HG02970 (cell line): ENCODE measurements around the gene BIRC6.
"Not testable (repeated sequence)": the region's sequence is repeated elsewhere in the genome, so short reads cannot be mapped to it uniquely, and the experiment has no call there.

ENCODE experiments used
- ATAC-seq: cut with Tn5 transposase; IDR thresholded peaks from one replicate; pipeline ENCODE4 v1.9.1; 2021; ENCODE audit warnings: mild to moderate bottlenecking, moderate library complexity, moderate number of reproducible peaks; ENCODE audit not compliant: unreplicated experiment, low FRiP score

The BIRC6 gene

GRCh38 chr2:32591669-32592463 is 235.0 kb downstream of the BIRC6 start:
- ATAC-seq, result no peak

GRCh38 chr2:32594573-32594972 is 237.8 kb downstream of the BIRC6 start:
- no peak for ATAC-seq

- no peak for ATAC-seq
Measured at GRCh38 chr2:32611366-32611765, 254.5 kb downstream of the BIRC6 start.

GRCh38 chr2:32611771-32612170 is 254.9 kb downstream of the BIRC6 start:
- ATAC-seq, result no peak

- ATAC-seq, result no peak
Measured at GRCh38 chr2:32614084-32614483, 257.3 kb downstream of the BIRC6 start.

- ATAC-seq, result no peak
Measured at GRCh38 chr2:32617599-32618189, 260.9 kb downstream of the BIRC6 start.

- no peak for ATAC-seq
Measured at GRCh38 chr2:32622570-32623310, 265.9 kb downstream of the BIRC6 start.

GRCh38 chr2:32623311-32623706 is 266.5 kb downstream of the BIRC6 start:
- no peak for ATAC-seq

GRCh38 chr2:32624812-32625211 is 268.0 kb downstream of the BIRC6 start:
- ATAC-seq, result no peak

GRCh38 chr2:32626639-32627221 is 269.9 kb downstream of the BIRC6 start:
- ATAC-seq, result no peak

- ATAC-seq, result peak; percentile 34
Measured at GRCh38 chr2:32627441-32627813, 270.6 kb downstream of the BIRC6 start.

- ATAC-seq, result peak; percentile 100
Measured at GRCh38 chr2:32627814-32628579, 271.2 kb downstream of the BIRC6 start, which contains the start of gene TTC27. TTC27 (plus strand) TSS chr2:32628050; CDS start chr2:32628293, 243 bp downstream.

GRCh38 chr2:32632089-32632488 is 275.3 kb downstream of the BIRC6 start:
- ATAC-seq, result no peak

GRCh38 chr2:32633040-32633439 is 276.2 kb downstream of the BIRC6 start:
- no peak for ATAC-seq

GRCh38 chr2:32638548-32638947 is 281.7 kb downstream of the BIRC6 start:
- not testable (repeated sequence) for ATAC-seq

- no peak for ATAC-seq
Measured at GRCh38 chr2:32641180-32641579, 284.4 kb downstream of the BIRC6 start.

GRCh38 chr2:32647180-32647651 is 290.4 kb downstream of the BIRC6 start:
- no peak for ATAC-seq

GRCh38 chr2:32652555-32653209 is 295.9 kb downstream of the BIRC6 start:
- ATAC-seq, result no peak

- ATAC-seq, result no peak
Measured at GRCh38 chr2:32656069-32656468, 299.2 kb downstream of the BIRC6 start.

- no peak for ATAC-seq
Measured at GRCh38 chr2:32663864-32664263, 307.0 kb downstream of the BIRC6 start.
